SK-N-SH (cell line): ENCODE results near the gene DSTN. TPM values are rescaled to one million over a fixed set of nuclear protein-coding genes. Genes with fewer than 3 reads are reported as not detected.

Experiments
- CTCF ChIA-PET: fragments of 300-600, 350-600 bp; formaldehyde crosslinking; extraction: SDS; loops from one replicate; lab custom pipeline; 2021; lab: Yijun Ruan, JAX
- POLR2A ChIA-PET: fragments of 350-600 bp; sonication (Branson Sonifier 250); formaldehyde crosslinking; extraction: SDS; loops from one replicate; lab custom pipeline; 2020; ENCODE audit warnings: antibody characterized with exemption, inconsistent platforms; lab: Yijun Ruan, JAX
- DNase-seq: peaks from one replicate; pipeline ENCODE4 v3.0.0; 2012
- H2AFZ ChIP-seq: fragments of 200-600 bp; sonication (generic); 2 replicates; pipeline ENCODE4 v1.8.1; 2016; ENCODE audit warnings: antibody characterized with exemption, mild to moderate bottlenecking, low read depth
- H3F3A ChIP-seq: fragments of 200-600 bp; sonication (generic); replicated peaks from 2 replicates; pipeline ENCODE3; 2016; ENCODE audit warnings: antibody characterized with exemption, mild to moderate bottlenecking; ENCODE audit not compliant: insufficient read depth
- H3K27ac ChIP-seq, 2 experiments: fragments of 200-500 bp in 1 of 2; fragments of 200-600 bp in 1 of 2; sonication (Bioruptor generic) in 1 of 2; sonication (generic), shearing (Covaris generic) in 1 of 2; 2 replicates each; pipeline versions ENCODE4 v1.5.1 to v1.6.1; 2014 to 2016; ENCODE audit warnings: low read depth in 2 of 2, inconsistent platforms in 1 of 2, low read length in 1 of 2, mild to moderate bottlenecking in 1 of 2, mixed read lengths in 1 of 2
- H3K27me3 ChIP-seq: fragments of 200-600 bp; sonication (generic), shearing (Covaris generic); 2 replicates; pipeline ENCODE4 v1.6.1; 2016; ENCODE audit warnings: mixed run types; ENCODE audit not compliant: insufficient read depth
- H3K36me3 ChIP-seq, 2 experiments: fragments of 200-500 bp in 1 of 2; fragments of 200-600 bp in 1 of 2; sonication (Bioruptor generic) in 1 of 2; sonication (generic) in 1 of 2; replicated peaks in 1 of 2; 2 replicates each; pipeline versions ENCODE3 to v1.5.1; 2014 to 2016; ENCODE audit warnings: low read length in 1 of 2, mild to moderate bottlenecking in 1 of 2; ENCODE audit not compliant: insufficient read depth in 2 of 2, control insufficient read depth in 1 of 2
- H3K4me1 ChIP-seq, 2 experiments: fragments of 200-500 bp in 1 of 2; fragments of 200-600 bp in 1 of 2; sonication (Bioruptor generic) in 1 of 2; sonication (generic), shearing (Covaris generic) in 1 of 2; 2 replicates each; pipeline versions ENCODE4 v1.5.1 to v1.6.1; 2014 to 2016; ENCODE audit warnings: low read depth in 1 of 2, low read length in 1 of 2, mixed run types in 1 of 2; ENCODE audit not compliant: insufficient read depth in 2 of 2, control insufficient read depth in 1 of 2
- H3K4me2 ChIP-seq: fragments of 200-600 bp; sonication (generic), shearing (Covaris generic); 2 replicates; pipeline ENCODE4 v1.6.1; 2017; ENCODE audit warnings: mixed run types
- H3K4me3 ChIP-seq, 2 experiments: fragments of 200-500 bp in 1 of 2; fragments of 200-600 bp in 1 of 2; sonication (Bioruptor generic) in 1 of 2; sonication (generic), shearing (Covaris generic) in 1 of 2; 2 replicates each; pipeline versions ENCODE4 v1.5.1 to v1.8.1; 2014 to 2016; ENCODE audit warnings: low read depth in 2 of 2, inconsistent platforms in 1 of 2, low read length in 1 of 2, mild to moderate bottlenecking in 1 of 2, mixed read lengths in 1 of 2, moderate library complexity in 1 of 2
- H3K79me2 ChIP-seq: fragments of 200-600 bp; sonication (generic); 2 replicates; pipeline ENCODE4 v1.8.1; 2017; ENCODE audit warnings: mild to moderate bottlenecking; ENCODE audit not compliant: insufficient read depth
- H3K9ac ChIP-seq: fragments of 200-600 bp; sonication (generic); 2 replicates; pipeline ENCODE4 v1.6.1; 2017; ENCODE audit warnings: mixed run types
- H3K9me2 ChIP-seq: fragments of 200-600 bp; sonication (generic); 2 replicates; pipeline ENCODE4 v1.6.1; 2017; ENCODE audit warnings: mixed run types
- H3K9me3 ChIP-seq: fragments of 200-600 bp; sonication (generic); 2 replicates; pipeline ENCODE4 v1.6.1; 2017; ENCODE audit warnings: mixed run types, mild to moderate bottlenecking, moderate library complexity
- H4K20me1 ChIP-seq: fragments of 200-600 bp; sonication (generic); 2 replicates; pipeline ENCODE4 v1.6.1; 2017; ENCODE audit warnings: mild to moderate bottlenecking, mixed run types; ENCODE audit not compliant: insufficient read depth
- ELF1 ChIP-seq: IDR thresholded peaks from 2 replicates; pipeline ENCODE4 v1.4.0; 2012
- FOXJ3 ChIP-seq: sonication (generic); formaldehyde crosslinking; IDR thresholded peaks from 2 replicates; pipeline ENCODE4 v1.5.1; 2020; ENCODE audit warnings: mild to moderate bottlenecking, missing genetic modification reagents
- GABPA ChIP-seq: IDR thresholded peaks from 2 replicates; pipeline ENCODE4 v1.4.0; 2012; ENCODE audit warnings: low read depth, mild to moderate bottlenecking
- GATA2 ChIP-seq: sonication (generic); formaldehyde crosslinking; IDR thresholded peaks from 2 replicates; pipeline ENCODE4 v1.5.0; 2020; ENCODE audit warnings: mild to moderate bottlenecking, missing genetic modification reagents
- JUND ChIP-seq: IDR thresholded peaks from 2 replicates; pipeline ENCODE4 v1.4.0; 2012
- MEF2A ChIP-seq: IDR thresholded peaks from 2 replicates; pipeline ENCODE4 v1.4.0; 2012; ENCODE audit warnings: low read depth, borderline replicate concordance
- POLR2AphosphoS5 ChIP-seq: IDR thresholded peaks from 2 replicates; pipeline ENCODE4 v1.6.1; 2012; ENCODE audit warnings: low read depth, low read length
- SMC3 ChIP-seq: IDR thresholded peaks from 2 replicates; pipeline ENCODE4 v1.6.1; 2012; ENCODE audit warnings: low read depth, low read length, improper control_type of control experiment
- TAF1 ChIP-seq: IDR thresholded peaks from 2 replicates; pipeline ENCODE4 v1.6.1; 2012; ENCODE audit warnings: low read depth, mild to moderate bottlenecking, low read length, moderate library complexity, borderline replicate concordance
- TCF12 ChIP-seq: IDR thresholded peaks from 2 replicates; pipeline ENCODE4 v1.4.0; 2012
- TEAD4 ChIP-seq: IDR thresholded peaks from 2 replicates; pipeline ENCODE4 v1.4.0; 2012; ENCODE audit warnings: mild to moderate bottlenecking, borderline replicate concordance; ENCODE audit not compliant: insufficient read depth
- YY1 ChIP-seq: IDR thresholded peaks from 2 replicates; pipeline ENCODE4 v1.4.0; 2012; ENCODE audit warnings: low read depth, mild to moderate bottlenecking
- WGBS: methylation state at CpG from one replicate; pipeline ENCODE4 v1.1.6; 2017; ENCODE audit warnings: low lambda C conversion rate; 5-methylcytosine and 5-hydroxymethylcytosine counted together
- polyA plus RNA-seq, 3 experiments: library from polyadenylated mRNA; depleted of rRNA; stranded (reverse); fragments of >200 nt; gene quantifications; 2 replicates each; pipeline ENCODE4 v1.2.3, GENCODE V29; 2012
- TF ChIP-seq, protein P1 (sequence below): fragments of 200-600 bp; sonication (generic); IDR thresholded peaks from 2 replicates; pipeline ENCODE4 v1.6.1; 2017; ENCODE audit warnings: antibody characterized with exemption, mild to moderate bottlenecking, moderate library complexity
- TF ChIP-seq, protein P2 (sequence below): IDR thresholded peaks from 2 replicates; pipeline ENCODE4 v1.6.1; 2012; ENCODE audit warnings: mild to moderate bottlenecking, low read depth, low read length, moderate library complexity
- TF ChIP-seq, protein P3 (sequence below): IDR thresholded peaks from 2 replicates; pipeline ENCODE4 v1.4.0; 2012; ENCODE audit warnings: low read depth, borderline replicate concordance
- TF ChIP-seq, protein P4 (sequence below): fragments of 150-350 bp; IDR thresholded peaks from 2 replicates; pipeline ENCODE4 v1.6.1; 2016; ENCODE audit warnings: mild to moderate bottlenecking, low read depth, low read length
- TF ChIP-seq, protein P5 (sequence below): IDR thresholded peaks from 2 replicates; pipeline ENCODE4; 2012

The DSTN gene
- polyA plus RNA-seq, 1 of the 3 experiments (the other 2 are of a cell fraction), result 167 TPM

DNA sequence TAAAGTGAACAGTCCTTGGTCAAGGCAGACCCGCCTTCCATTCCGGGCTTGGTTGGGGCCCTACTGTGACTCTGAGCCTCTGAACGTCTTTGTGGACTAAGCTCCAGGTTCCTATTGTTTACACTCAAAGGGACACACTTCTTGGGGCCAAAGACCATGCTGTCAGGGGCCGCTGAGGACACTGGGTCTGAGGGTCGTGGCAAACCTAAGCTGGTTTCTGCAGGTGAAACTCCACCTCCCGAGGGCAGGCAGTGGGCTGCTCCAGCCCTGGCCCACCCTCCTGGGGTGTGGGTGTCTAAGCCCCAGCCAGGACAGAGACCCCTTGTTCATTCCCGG lies 43.1 kb downstream of the DSTN start:
- POLR2A ChIA-PET, result no interaction called here
- no peaks in the 10 kb centered on the region for H3K27me3 ChIP-seq
- CTCF ChIA-PET, result interaction anchor here (0.6 to 8.7 kb wide), 4 partner anchors 69 to 108 kb away, joined by 3 to 96 read pairs (median 4); partner anchors contain the start of gene RRBP1
- H3K4me1 ChIP-seq, result no peaks in the 10 kb centered on the region
- TF ChIP-seq GATA2 (CRISPR knock-in tag), result no peak
- no peak for TF ChIP-seq POLR2AphosphoS5
- TF ChIP-seq, protein P1, sequence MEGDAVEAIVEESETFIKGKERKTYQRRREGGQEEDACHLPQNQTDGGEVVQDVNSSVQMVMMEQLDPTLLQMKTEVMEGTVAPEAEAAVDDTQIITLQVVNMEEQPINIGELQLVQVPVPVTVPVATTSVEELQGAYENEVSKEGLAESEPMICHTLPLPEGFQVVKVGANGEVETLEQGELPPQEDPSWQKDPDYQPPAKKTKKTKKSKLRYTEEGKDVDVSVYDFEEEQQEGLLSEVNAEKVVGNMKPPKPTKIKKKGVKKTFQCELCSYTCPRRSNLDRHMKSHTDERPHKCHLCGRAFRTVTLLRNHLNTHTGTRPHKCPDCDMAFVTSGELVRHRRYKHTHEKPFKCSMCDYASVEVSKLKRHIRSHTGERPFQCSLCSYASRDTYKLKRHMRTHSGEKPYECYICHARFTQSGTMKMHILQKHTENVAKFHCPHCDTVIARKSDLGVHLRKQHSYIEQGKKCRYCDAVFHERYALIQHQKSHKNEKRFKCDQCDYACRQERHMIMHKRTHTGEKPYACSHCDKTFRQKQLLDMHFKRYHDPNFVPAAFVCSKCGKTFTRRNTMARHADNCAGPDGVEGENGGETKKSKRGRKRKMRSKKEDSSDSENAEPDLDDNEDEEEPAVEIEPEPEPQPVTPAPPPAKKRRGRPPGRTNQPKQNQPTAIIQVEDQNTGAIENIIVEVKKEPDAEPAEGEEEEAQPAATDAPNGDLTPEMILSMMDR, result no peak
- TF ChIP-seq JUND, result no peak
- TF ChIP-seq, protein P2, sequence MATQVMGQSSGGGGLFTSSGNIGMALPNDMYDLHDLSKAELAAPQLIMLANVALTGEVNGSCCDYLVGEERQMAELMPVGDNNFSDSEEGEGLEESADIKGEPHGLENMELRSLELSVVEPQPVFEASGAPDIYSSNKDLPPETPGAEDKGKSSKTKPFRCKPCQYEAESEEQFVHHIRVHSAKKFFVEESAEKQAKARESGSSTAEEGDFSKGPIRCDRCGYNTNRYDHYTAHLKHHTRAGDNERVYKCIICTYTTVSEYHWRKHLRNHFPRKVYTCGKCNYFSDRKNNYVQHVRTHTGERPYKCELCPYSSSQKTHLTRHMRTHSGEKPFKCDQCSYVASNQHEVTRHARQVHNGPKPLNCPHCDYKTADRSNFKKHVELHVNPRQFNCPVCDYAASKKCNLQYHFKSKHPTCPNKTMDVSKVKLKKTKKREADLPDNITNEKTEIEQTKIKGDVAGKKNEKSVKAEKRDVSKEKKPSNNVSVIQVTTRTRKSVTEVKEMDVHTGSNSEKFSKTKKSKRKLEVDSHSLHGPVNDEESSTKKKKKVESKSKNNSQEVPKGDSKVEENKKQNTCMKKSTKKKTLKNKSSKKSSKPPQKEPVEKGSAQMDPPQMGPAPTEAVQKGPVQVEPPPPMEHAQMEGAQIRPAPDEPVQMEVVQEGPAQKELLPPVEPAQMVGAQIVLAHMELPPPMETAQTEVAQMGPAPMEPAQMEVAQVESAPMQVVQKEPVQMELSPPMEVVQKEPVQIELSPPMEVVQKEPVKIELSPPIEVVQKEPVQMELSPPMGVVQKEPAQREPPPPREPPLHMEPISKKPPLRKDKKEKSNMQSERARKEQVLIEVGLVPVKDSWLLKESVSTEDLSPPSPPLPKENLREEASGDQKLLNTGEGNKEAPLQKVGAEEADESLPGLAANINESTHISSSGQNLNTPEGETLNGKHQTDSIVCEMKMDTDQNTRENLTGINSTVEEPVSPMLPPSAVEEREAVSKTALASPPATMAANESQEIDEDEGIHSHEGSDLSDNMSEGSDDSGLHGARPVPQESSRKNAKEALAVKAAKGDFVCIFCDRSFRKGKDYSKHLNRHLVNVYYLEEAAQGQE, result no peak
- TF ChIP-seq, protein P3, sequence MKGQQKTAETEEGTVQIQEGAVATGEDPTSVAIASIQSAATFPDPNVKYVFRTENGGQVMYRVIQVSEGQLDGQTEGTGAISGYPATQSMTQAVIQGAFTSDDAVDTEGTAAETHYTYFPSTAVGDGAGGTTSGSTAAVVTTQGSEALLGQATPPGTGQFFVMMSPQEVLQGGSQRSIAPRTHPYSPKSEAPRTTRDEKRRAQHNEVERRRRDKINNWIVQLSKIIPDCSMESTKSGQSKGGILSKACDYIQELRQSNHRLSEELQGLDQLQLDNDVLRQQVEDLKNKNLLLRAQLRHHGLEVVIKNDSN, result no peak
- TF ChIP-seq ELF1, result no peak
- no peak for TF ChIP-seq TAF1
- no peak for TF ChIP-seq YY1
- TF ChIP-seq TEAD4, result no peak
- no peak for TF ChIP-seq FOXJ3 (CRISPR knock-in tag)
- TF ChIP-seq MEF2A, result no peak
- no peak for TF ChIP-seq GABPA
- TF ChIP-seq, protein P4, sequence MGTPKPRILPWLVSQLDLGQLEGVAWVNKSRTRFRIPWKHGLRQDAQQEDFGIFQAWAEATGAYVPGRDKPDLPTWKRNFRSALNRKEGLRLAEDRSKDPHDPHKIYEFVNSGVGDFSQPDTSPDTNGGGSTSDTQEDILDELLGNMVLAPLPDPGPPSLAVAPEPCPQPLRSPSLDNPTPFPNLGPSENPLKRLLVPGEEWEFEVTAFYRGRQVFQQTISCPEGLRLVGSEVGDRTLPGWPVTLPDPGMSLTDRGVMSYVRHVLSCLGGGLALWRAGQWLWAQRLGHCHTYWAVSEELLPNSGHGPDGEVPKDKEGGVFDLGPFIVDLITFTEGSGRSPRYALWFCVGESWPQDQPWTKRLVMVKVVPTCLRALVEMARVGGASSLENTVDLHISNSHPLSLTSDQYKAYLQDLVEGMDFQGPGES, result no peak
- TF ChIP-seq, protein P5, sequence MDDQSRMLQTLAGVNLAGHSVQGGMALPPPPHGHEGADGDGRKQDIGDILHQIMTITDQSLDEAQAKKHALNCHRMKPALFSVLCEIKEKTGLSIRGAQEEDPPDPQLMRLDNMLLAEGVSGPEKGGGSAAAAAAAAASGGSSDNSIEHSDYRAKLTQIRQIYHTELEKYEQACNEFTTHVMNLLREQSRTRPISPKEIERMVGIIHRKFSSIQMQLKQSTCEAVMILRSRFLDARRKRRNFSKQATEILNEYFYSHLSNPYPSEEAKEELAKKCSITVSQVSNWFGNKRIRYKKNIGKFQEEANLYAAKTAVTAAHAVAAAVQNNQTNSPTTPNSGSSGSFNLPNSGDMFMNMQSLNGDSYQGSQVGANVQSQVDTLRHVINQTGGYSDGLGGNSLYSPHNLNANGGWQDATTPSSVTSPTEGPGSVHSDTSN, result no peak
- TF ChIP-seq SMC3, result no peak
- no peak for TF ChIP-seq TCF12
- no peaks in the 10 kb centered on the region for H3K9me3 ChIP-seq
- H3K4me3 ChIP-seq, result no peak overlapping the region
- no peak overlapping the region for H3K4me2 ChIP-seq
- H3F3A ChIP-seq, result peaks cover 14% of the 10 kb centered on the region
- peaks cover 4% of the 10 kb centered on the region; the same call in 1 of the 2 replicates for H3K79me2 ChIP-seq
- H3K27ac ChIP-seq, result peak overlapping the region in 1 of 2 experiments; percentile 27; a peak in 1 of 4 replicates
- no peak overlapping the region for H2AFZ ChIP-seq
- H3K36me3 ChIP-seq, result peaks cover 8 to 29% of the 10 kb centered on the region in 2 experiments
- DNase-seq, result peak; percentile 3
- H3K9ac ChIP-seq, result no peak overlapping the region
- WGBS, result 87% methylated on average over 6 of the region's 7 CpGs
- H3K9me2 ChIP-seq, result no peaks in the 10 kb centered on the region
- peaks cover 23% of the 10 kb centered on the region; the same call in 1 of the 2 replicates for H4K20me1 ChIP-seq
